Activated CD4-positive, alpha-beta T cell treated with anti-CD3 and anti-CD28 coated beads for 24 hours (primary cell): ENCODE measurements around the gene FZD7.

ENCODE experiments used
- DNase-seq, 2 donors: peaks; one replicate each; pipeline ENCODE4 v3.0.0-alpha.2; 2020; ENCODE audit warnings: low read depth in 2 of 2

Gene FZD7

DNA sequence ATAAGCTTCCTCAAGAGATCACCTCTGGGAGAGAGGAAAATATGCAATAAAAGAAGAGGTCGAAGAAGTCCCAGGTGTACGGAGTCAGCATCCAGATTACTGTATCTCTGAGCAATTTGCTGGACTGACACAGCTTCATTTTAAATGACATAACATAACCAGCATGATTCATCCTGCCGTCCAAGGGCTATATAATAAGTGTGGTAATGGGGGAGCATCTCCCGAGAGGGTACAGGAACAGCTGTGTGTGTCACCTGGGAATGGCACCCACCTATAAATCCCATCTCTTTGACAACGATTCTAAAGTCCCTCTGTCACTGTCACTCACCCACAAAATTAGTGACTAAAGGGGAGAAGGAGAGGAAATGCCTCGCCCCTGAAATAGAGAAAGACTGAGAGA, 19.3 kb upstream of the FZD7 start:
- no peak for DNase-seq

GRCh38 chr2:202014759-202015211, 18.9 kb upstream of the FZD7 start:
- no peak for DNase-seq

GRCh38 chr2:202015471-202015870, 18.2 kb upstream of the FZD7 start:
- DNase-seq, result no peak

DNA sequence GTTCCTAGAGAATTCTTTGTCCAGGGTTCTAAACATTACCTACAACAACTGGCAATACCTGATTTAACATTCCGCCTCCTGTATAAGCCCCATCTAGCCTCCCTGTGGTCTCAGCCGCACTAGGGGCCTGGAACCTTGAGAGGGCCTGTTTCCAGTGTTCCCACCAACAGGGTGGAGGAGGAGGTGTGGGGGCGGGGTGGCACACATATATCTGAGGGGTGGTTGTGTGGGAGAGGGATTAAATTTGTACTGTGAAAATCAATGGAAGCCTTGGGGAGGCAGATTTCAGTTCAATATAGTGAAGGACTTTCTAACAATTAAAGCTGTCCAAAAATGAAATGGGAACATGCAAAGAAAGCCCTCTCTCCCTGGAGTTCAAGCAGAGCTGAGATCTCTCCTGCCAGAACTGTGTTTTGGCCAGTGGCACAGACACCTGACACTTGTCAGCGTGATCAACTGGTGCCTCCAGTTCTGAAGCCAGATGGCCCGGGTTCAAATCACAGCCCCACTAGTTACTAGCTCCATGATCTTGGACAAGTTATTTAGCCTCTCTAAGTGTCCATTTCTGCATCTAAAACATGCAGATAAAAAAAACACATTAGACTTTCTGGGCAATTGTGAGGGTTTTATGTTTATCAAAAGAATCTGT, 17.0 kb upstream of the FZD7 start:
- DNase-seq, result no peak

- no peak for DNase-seq
These were observed 15.7 kb upstream of the FZD7 start for GRCh38 chr2:202017940-202018339.

DNA sequence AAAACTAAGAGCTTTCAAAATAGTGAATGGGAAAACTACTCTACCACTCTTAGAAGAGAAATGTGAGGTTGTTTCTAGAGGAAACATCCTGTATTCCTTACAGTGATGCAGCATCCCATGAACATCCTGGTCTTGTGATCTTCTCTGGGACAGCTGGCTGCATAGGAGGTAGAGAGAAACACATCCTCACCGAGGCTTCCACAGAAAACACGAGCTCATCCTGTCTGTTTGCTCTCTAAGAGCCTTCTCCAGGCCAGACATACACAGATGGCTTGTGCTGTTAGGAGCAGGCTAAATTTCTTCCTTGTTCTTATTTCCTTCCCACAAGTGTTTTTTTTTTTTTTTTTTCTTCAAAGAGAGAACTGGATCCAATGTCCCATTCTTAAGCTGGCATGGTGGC, 14.7 kb upstream of the FZD7 start:
- DNase-seq, result no peak

GRCh38 chr2:202019689-202020450, 13.8 kb upstream of the FZD7 start:
- no peak for DNase-seq

DNA sequence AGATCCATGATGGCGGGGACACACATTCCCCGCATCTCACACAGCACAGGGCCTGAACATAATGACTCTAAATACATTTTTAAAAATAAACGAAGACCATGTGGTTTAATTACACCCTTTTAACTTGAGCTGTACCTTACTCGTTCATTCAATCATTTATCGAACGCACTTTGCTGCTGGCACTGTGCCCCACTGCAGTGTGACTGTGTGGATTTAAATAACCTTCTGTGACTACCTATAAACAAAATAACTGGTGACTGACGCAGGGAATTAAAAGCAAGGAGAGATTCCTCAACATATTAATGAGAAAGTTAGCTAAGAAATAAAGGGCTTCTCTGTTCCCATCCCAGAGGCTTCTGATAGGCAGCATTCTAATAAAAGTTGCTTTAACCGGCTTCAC, 10.9 kb upstream of the FZD7 start:
- DNase-seq, result no peak

DNA sequence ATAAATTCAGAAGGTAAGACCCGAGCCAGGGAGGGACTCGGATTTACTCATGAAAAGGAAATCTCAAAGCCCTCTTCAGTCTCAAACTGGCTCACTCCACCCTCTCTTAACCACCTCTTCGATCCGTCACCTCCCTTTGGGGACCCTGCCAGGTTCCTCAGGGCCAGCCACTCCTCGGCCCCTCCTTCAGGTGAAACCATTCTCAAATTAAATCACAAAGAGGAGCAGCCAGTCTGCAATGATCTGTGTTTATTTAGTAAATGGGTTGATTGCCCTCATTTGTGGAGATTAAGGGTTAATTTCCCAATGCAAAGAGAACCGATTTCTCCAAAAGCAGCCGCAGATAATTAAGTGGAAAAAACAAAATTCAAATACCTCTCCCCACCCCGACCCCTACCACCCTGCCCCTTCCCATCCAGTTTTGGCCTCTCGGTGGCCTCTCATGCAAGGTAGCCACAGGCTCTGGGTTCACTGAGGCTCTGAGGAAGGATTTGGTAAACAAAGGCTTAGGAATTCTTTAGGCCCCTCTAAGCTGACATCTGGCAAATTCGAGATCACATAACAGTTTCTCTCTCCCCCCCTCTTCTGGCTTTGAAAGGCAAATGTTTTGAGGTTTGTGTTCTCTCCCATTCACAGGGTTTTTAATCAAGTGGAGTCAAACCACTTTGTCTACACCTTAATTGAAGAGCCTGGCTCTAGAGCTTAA, 10.3 kb upstream of the FZD7 start:
- no peak for DNase-seq

DNA sequence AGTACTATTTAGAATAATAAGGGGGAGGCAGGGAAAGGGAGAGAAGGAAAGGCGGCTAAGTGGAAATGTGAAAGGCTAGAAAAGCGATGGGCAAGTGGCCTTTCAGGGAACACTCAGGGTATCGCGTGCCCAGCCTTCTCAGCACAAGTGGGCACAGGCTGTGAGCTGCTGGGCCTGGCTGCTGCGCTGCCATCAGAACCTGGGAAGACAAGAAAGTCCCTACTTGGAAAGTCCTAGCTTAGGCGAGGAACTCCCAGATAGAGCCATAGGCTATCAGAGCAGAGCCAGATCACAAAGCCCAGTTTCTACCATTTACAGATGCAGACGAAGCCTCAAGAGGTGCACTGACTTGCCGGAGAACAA, 9.8 kb upstream of the FZD7 start:
- DNase-seq, result no peak

GRCh38 chr2:202024871-202025270, 8.8 kb upstream of the FZD7 start:
- DNase-seq, result no peak

DNA sequence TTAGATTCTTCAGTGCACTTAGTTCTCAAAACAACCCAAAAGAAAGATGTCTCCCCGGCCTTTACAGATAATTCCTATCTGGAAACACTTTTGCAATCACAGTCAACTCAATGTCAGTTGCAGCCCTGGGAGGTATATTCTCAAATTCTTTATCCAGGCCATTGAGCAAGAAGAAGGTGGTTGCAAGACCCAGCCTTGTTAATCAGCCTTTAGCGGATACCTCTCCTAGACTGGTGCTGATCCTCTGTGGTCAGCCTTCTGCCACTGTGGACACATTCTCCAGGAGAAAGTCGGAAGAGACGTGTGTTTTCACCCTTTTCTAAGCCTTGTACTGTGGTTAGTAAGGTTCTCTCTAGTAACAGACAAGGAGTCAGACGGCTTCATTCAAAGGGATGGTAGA, 7.8 kb upstream of the FZD7 start:
- DNase-seq, result no peak

GRCh38 chr2:202026507-202026906, 7.1 kb upstream of the FZD7 start:
- DNase-seq, result no peak

DNA sequence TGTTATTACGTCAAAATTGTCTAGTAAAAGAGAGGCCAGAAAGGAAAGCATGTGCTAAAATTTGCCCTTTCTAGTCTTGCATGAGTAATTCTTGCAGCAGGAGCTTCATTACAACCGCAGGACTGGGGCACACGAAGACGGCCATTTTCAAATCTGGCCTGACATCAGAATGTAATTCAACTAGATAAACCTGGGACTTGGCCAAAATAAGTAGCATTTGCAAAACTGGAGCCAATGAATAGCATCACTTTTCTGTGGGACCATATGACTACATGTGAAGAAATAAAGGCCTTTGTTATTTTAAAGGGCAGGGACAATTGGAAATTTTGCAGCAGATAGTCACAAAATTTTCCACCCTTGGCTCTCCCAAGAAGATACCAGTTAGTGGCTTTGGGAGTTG, 3.0 kb upstream of the FZD7 start:
- DNase-seq, result no peak

- DNase-seq, result no peak
These were observed 2.3 kb upstream of the FZD7 start for GRCh38 chr2:202031246-202031951.

DNA sequence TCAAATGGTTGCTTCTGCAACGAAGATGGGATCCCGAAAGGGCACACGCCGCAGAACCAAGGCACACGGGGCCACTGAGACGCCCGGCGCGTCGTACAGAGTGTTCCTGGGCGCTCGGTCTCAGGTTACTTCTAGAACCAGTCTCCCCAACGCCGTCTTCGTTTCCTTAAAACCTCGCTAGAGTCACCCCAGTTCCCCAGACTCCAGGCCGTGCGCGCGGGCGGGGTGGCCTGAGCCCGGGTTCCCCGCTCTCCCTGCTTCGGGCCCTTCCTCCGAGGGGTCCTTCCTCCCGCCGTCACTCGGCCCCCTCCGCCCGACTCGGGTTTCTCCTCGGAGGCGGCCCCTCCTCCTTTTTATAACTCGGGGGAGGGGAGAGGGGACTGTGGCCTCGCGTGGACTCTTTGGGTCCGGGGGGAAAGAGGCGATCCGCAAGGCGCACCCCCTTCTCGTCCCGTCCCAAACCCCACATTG, 774 bp upstream of the FZD7 start:
- DNase-seq, result no peak

DNA sequence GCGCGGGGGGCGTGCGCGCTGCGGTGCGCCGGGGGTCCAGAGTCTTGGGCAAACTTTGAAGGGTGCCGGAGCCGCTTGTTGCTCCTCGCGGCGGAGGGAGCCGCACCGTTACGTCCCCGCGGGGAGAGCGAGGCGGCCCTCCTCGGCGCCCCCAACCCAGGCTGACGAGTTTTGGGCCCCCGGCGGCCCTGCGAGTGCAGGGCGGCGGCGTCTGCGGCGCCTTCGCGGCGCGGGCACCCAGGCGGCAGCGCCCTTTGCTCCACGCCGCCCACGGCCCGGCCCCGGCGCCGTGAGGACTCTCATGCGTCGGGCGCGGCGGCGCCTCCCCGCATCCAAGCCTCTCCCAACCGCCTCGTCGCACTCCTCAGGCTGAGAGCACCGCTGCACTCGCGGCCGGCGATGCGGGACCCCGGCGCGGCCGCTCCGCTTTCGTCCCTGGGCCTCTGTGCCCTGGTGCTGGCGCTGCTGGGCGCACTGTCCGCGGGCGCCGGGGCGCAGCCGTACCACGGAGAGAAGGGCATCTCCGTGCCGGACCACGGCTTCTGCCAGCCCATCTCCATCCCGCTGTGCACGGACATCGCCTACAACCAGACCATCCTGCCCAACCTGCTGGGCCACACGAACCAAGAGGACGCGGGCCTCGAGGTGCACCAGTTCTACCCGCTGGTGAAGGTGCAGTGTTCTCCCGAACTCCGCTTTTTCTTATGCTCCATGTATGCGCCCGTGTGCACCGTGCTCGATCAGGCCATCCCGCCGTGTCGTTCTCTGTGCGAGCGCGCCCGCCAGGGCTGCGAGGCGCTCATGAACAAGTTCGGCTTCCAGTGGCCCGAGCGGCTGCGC, 814 bp downstream of the FZD7 start:
- DNase-seq, result no peak

DNA sequence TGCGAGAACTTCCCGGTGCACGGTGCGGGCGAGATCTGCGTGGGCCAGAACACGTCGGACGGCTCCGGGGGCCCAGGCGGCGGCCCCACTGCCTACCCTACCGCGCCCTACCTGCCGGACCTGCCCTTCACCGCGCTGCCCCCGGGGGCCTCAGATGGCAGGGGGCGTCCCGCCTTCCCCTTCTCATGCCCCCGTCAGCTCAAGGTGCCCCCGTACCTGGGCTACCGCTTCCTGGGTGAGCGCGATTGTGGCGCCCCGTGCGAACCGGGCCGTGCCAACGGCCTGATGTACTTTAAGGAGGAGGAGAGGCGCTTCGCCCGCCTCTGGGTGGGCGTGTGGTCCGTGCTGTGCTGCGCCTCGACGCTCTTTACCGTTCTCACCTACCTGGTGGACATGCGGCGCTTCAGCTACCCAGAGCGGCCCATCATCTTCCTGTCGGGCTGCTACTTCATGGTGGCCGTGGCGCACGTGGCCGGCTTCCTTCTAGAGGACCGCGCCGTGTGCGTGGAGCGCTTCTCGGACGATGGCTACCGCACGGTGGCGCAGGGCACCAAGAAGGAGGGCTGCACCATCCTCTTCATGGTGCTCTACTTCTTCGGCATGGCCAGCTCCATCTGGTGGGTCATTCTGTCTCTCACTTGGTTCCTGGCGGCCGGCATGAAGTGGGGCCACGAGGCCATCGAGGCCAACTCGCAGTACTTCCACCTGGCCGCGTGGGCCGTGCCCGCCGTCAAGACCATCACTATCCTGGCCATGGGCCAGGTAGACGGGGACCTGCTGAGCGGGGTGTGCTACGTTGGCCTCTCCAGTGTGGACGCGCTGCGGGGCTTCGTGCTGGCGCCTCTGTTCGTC, 1.7 kb downstream of the FZD7 start:
- DNase-seq, result no peak

GRCh38 chr2:202035941-202036372, 2.3 kb downstream of the FZD7 start:
- DNase-seq, result no peak

DNA sequence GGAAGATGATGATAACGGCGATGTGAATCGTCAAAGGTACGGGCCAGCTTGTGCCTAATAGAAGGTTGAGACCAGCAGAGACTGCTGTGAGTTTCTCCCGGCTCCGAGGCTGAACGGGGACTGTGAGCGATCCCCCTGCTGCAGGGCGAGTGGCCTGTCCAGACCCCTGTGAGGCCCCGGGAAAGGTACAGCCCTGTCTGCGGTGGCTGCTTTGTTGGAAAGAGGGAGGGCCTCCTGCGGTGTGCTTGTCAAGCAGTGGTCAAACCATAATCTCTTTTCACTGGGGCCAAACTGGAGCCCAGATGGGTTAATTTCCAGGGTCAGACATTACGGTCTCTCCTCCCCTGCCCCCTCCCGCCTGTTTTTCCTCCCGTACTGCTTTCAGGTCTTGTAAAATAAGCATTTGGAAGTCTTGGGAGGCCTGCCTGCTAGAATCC, 3.0 kb downstream of the FZD7 start:
- DNase-seq, result no peak
